Lung microvascular endothelial cell (primary cell): ENCODE data around the gene ABHD12B. TPM values are rescaled to one million over a fixed set of nuclear protein-coding genes. Genes with fewer than 3 reads are reported as not detected.
"Not testable (repeated sequence)": the region's sequence is repeated elsewhere in the genome, so short reads cannot be mapped to it uniquely, and the experiment has no call there.

Experiments
- DNase-seq, 2 donors: peaks; one replicate each; pipeline versions ENCODE4 v3.0.0 to v3.0.0-alpha.2; 2010; ENCODE audit warnings: low read depth in 2 of 2
- total RNA-seq: library from RNA; depleted of rRNA; stranded (reverse); fragments of >200 nt; gene quantifications from 2 replicates; pipeline ENCODE4 v1.2.1, GENCODE V29; 2014

Gene ABHD12B
- total RNA-seq, 1 donor from 2014 or later: not detected

GRCh38 chr14:50932592-50933495, 61.0 kb downstream of the ABHD12B start:
- DNase-seq: no peak

GRCh38 chr14:50935126-50936015, 63.5 kb downstream of the ABHD12B start:
- DNase-seq: no peak

GRCh38 chr14:50936016-50936340, 64.1 kb downstream of the ABHD12B start:
- DNase-seq: no peak

- no peak for DNase-seq
Observed at GRCh38 chr14:50936882-50937281, 65.0 kb downstream of the ABHD12B start.

- no peak for DNase-seq
Observed at GRCh38 chr14:50937325-50937724, 65.5 kb downstream of the ABHD12B start.

GRCh38 chr14:50937800-50938199, 65.9 kb downstream of the ABHD12B start:
- DNase-seq: no peak

GRCh38 chr14:50941151-50941550, 69.3 kb downstream of the ABHD12B start:
- no peak for DNase-seq

GRCh38 chr14:50941638-50942037, 69.8 kb downstream of the ABHD12B start:
- DNase-seq: not testable (repeated sequence)

GRCh38 chr14:50943261-50943942, 71.5 kb downstream of the ABHD12B start:
- DNase-seq: peak; percentile 14 to 19

GRCh38 chr14:50943943-50944646, 72.2 kb downstream of the ABHD12B start, which contains the start of gene PYGL:
PYGL (minus strand) TSS chr14:50944483; CDS start chr14:50944403, 80 bp downstream.
- peak; percentile 61 to 71 for DNase-seq

GRCh38 chr14:50944647-50945413, 73.0 kb downstream of the ABHD12B start:
- peak; percentile 17 to 40 for DNase-seq

- DNase-seq: no peak
Observed at GRCh38 chr14:50946234-50946935, 74.5 kb downstream of the ABHD12B start.

- DNase-seq: no peak
Observed at GRCh38 chr14:50947446-50947845, 75.6 kb downstream of the ABHD12B start.

- no peak for DNase-seq
Observed at GRCh38 chr14:50948205-50948604, 76.4 kb downstream of the ABHD12B start.

GRCh38 chr14:50951032-50951431, 79.2 kb downstream of the ABHD12B start:
- no peak for DNase-seq

GRCh38 chr14:50953502-50953901, 81.6 kb downstream of the ABHD12B start:
- DNase-seq: no peak
